Epithelial cell of proximal tubule (primary cell): ENCODE data around the gene KRT76. TPM values are rescaled to one million over a fixed set of nuclear protein-coding genes. Genes with fewer than 3 reads are reported as not detected.

Source experiments
- DNase-seq: peaks from one replicate; pipeline ENCODE4 v3.0.0-alpha.2; 2011; ENCODE audit warnings: low read depth
- H3K4me3 ChIP-seq: 2 replicates; pipeline ENCODE4 v1.5.1; 2011; ENCODE audit warnings: low read depth, mild to moderate bottlenecking, low read length
- CTCF ChIP-seq: conservative IDR thresholded peaks from 2 replicates; pipeline ENCODE4 v1.5.1; 2012; ENCODE audit warnings: low read depth, mild to moderate bottlenecking, low read length
- total RNA-seq: library from RNA; depleted of rRNA; stranded (reverse); fragments of >200 nt; gene quantifications from 2 replicates; pipeline ENCODE4 v1.2.3, GENCODE V29; 2015

Gene KRT76
- total RNA-seq, 1 donor from 2014 or later: not detected

- TF ChIP-seq CTCF: no peak
- H3K4me3 ChIP-seq: no peak overlapping the region
- DNase-seq: no peak
Measured at GRCh38 chr12:52771088-52771487, 6.1 kb downstream of the KRT76 start.

- no peak overlapping the region for H3K4me3 ChIP-seq
- TF ChIP-seq CTCF: no peak
- DNase-seq: no peak
Measured at GRCh38 chr12:52769946-52770345, 7.2 kb downstream of the KRT76 start.

- H3K4me3 ChIP-seq: no peak overlapping the region
- no peak for DNase-seq
- TF ChIP-seq CTCF: no peak
Measured at GRCh38 chr12:52769354-52769753, 7.8 kb downstream of the KRT76 start.

GRCh38 chr12:52768479-52769200 lies 8.5 kb downstream of the KRT76 start:
- no peak for TF ChIP-seq CTCF
- no peak for DNase-seq
- no peak overlapping the region for H3K4me3 ChIP-seq

- no peak for TF ChIP-seq CTCF
- DNase-seq: no peak
- H3K4me3 ChIP-seq: no peak overlapping the region
Measured at GRCh38 chr12:52767427-52767826, 9.7 kb downstream of the KRT76 start.

- no peak overlapping the region for H3K4me3 ChIP-seq
- DNase-seq: no peak
- no peak for TF ChIP-seq CTCF
Measured at GRCh38 chr12:52767020-52767379, 10.1 kb downstream of the KRT76 start.

- H3K4me3 ChIP-seq: no peak overlapping the region
- DNase-seq: no peak
- no peak for TF ChIP-seq CTCF
Measured at GRCh38 chr12:52766351-52767019, 10.7 kb downstream of the KRT76 start.
